ENCODE measurements around the gene QRICH2.

DNA sequence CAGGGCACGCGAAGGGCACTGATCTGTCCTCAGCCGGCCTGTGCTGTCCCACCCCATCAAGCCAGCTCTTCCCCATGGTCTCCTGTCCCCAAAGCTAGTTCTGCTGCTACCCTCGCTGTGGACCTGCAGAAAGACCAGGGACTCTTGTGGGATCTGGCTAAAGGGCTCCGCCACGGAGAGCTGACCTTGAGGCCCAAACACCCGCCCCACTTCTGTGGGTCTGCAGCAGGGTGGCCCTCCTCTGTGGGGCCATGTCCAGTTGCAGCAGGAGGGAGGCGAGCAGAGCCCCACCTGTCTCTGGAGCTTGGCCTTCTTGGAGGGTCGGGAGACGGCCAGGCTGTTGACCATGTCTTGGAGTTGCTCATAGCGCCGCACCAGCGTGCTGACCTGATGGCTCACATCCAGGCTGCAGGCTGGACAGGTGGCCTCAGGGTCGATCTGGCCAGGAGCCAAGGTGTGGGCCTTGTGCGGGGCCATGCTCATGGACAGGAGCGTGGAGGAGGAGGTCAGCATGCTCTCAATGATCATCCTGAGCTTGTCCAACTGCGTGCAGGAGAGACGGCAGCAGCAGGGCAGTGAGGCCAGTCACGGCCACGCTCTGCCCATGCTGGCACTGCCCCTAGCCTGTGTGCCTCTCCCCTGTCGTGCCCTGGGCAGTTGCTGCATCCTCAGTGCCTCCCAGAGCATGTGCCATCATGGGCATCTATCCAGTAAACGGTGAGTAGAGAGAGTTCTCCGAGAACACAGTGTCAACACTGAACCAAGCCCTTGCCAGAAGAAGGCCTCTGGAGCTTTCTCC is 26.3 kb downstream of the QRICH2 start:
- TF ChIP-seq, protein P1, sequence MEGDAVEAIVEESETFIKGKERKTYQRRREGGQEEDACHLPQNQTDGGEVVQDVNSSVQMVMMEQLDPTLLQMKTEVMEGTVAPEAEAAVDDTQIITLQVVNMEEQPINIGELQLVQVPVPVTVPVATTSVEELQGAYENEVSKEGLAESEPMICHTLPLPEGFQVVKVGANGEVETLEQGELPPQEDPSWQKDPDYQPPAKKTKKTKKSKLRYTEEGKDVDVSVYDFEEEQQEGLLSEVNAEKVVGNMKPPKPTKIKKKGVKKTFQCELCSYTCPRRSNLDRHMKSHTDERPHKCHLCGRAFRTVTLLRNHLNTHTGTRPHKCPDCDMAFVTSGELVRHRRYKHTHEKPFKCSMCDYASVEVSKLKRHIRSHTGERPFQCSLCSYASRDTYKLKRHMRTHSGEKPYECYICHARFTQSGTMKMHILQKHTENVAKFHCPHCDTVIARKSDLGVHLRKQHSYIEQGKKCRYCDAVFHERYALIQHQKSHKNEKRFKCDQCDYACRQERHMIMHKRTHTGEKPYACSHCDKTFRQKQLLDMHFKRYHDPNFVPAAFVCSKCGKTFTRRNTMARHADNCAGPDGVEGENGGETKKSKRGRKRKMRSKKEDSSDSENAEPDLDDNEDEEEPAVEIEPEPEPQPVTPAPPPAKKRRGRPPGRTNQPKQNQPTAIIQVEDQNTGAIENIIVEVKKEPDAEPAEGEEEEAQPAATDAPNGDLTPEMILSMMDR (IDR thresholded peaks at IDR 0.05), result no peak
- no peak for TF ChIP-seq POLR2A (IDR thresholded peaks at IDR 0.05)

All from tibial nerve (tissue), 3 donors.